ENCODE measurements around the gene RGS17. TPM values are rescaled to one million over a fixed set of nuclear protein-coding genes. Genes with fewer than 3 reads are reported as not detected.

Gene RGS17
- total and polyA plus RNA-seq, 2 experiments from 2014 or later = 0.15 to 1.1 TPM

DNA sequence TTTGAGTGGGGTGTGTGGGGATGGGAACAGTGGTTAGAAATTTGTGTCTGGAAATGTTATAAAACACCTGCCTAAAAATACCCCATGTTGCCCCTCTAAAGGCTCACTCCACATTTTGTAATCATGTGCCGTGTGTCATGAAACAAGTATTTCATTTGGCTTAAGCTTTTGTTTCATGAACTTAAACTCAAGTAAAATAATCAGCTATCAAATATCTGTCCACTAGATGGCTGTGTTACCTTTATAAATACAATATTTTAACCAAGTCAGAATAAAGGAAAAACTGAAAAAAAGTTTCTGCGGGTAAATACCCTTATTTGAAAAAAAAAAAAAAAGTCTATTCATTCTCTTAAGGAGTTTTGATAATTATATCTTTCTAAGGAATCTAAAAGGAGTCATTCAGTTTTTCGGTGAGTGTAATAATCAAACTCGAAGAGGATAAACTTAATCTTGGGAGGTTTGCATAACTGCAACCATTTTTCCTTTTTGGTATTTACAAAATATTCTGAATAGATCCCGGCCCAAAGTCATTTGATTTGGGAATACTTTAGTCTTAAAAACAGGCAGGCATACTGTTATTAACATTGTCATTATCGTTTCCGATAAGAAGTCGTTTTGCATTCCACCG is 98.7 kb downstream of the RGS17 start:
- Histone ChIP-seq H3K36me3 (no peaks in the 10 kb centered on the region), H3K27ac (no peak overlapping the region), H3K27me3 (no peaks in the 10 kb centered on the region), H3K4me1 (ENCODE audit: low read depth) (no peaks in the 10 kb centered on the region), H3K4me3 (no peak overlapping the region), H3K9me3 (ENCODE audit: low read depth) (no peaks in the 10 kb centered on the region)
- DNase-seq (ENCODE audit: low read depth in 1 of 2, low spot score in 1 of 2) = peak; percentile 12 to 80
- TF ChIP-seq, protein P1, sequence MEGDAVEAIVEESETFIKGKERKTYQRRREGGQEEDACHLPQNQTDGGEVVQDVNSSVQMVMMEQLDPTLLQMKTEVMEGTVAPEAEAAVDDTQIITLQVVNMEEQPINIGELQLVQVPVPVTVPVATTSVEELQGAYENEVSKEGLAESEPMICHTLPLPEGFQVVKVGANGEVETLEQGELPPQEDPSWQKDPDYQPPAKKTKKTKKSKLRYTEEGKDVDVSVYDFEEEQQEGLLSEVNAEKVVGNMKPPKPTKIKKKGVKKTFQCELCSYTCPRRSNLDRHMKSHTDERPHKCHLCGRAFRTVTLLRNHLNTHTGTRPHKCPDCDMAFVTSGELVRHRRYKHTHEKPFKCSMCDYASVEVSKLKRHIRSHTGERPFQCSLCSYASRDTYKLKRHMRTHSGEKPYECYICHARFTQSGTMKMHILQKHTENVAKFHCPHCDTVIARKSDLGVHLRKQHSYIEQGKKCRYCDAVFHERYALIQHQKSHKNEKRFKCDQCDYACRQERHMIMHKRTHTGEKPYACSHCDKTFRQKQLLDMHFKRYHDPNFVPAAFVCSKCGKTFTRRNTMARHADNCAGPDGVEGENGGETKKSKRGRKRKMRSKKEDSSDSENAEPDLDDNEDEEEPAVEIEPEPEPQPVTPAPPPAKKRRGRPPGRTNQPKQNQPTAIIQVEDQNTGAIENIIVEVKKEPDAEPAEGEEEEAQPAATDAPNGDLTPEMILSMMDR (IDR thresholded peaks at IDR 0.05; ENCODE audit: low read depth, low read length) = peak; percentile 40

DNA sequence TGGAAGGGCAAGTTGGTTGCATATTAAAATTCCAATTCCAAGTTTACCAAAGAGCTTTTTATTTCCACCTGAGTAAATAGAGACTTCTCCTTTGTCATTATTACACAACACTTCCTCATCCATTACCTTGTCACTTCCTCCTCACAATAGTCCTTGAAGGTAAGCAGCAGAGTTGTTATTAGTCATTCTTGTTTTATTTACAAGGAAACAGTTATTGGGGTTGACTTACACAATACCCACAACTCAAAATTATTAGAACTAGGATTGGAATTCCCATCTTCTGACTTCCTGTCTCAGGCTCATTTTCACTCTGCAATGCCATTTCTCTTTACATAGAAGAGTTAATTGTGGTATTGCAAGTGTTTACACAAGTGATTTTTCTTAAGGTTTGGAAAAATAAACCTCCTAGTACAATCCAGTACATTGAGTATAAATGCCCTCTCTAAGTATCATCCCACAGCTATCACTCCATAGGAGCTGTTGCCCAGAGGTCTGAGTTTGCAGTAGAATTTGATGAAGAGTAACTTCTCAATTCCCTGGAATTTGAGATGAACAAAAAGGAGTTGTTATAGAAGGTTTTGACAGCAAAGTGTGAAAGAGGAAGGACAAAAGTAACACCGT is 99.6 kb downstream of the RGS17 start:
- no peak for DNase-seq (ENCODE audit: low read depth in 1 of 2, low spot score in 1 of 2)
- Histone ChIP-seq H3K27me3 (no peaks in the 10 kb centered on the region), H3K4me3 (no peak overlapping the region), H3K27ac (no peak overlapping the region), H3K9me3 (ENCODE audit: low read depth) (no peaks in the 10 kb centered on the region), H3K36me3 (no peaks in the 10 kb centered on the region), H3K4me1 (ENCODE audit: low read depth) (no peaks in the 10 kb centered on the region)
- TF ChIP-seq, protein P1 (IDR thresholded peaks at IDR 0.05; ENCODE audit: low read depth, low read length) = no peak

DNA sequence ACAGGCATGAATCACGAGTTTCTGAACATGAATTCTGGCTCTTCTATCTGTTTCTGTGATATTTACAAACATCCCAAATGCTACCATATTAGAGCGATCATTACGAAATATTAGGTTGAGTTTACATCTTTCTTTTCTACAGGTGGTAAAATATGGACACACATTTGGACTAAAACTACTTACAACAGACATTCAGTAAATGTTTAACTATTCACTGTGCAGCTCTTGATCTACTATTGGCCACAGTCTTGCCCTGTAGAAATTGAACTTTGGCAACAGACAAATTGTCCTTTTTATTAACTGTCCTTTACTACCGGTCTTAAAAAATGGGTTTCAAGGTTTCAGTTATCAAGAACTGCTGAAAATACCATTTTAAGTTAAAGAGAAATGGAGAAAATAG is 102.1 kb downstream of the RGS17 start:
- H3K36me3 ChIP-seq = no peaks in the 10 kb centered on the region
- H3K4me1 ChIP-seq (ENCODE audit: low read depth) = no peaks in the 10 kb centered on the region
- no peak for DNase-seq (ENCODE audit: low read depth in 1 of 2, low spot score in 1 of 2)
- no peak overlapping the region for H3K4me3 ChIP-seq
- H3K27ac ChIP-seq = no peak overlapping the region
- no peaks in the 10 kb centered on the region for H3K9me3 ChIP-seq (ENCODE audit: low read depth)
- TF ChIP-seq, protein P1 (IDR thresholded peaks at IDR 0.05; ENCODE audit: low read depth, low read length) = no peak
- H3K27me3 ChIP-seq = no peaks in the 10 kb centered on the region

DNA sequence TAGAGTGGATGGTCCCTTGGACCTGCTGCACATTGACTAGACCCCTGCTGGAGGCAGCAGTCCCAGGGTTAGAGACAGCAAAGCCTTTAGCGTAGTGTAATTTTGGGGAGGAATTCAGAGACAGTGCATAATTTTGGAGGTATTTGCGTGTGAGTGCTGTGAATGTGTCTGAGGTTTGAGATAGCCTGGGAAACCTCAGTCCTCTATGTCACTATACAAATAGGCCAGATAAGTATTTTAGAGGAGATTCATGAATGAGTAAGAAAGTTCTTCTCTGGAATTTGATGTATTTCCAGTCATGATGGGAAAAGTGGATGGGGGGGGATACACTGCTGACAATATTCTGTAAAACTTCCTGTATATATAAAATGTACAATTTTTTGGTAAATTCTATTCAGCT is 102.8 kb downstream of the RGS17 start:
- Histone ChIP-seq H3K27me3 (no peaks in the 10 kb centered on the region), H3K27ac (no peak overlapping the region), H3K9me3 (ENCODE audit: low read depth) (no peaks in the 10 kb centered on the region), H3K36me3 (no peaks in the 10 kb centered on the region), H3K4me1 (ENCODE audit: low read depth) (no peaks in the 10 kb centered on the region), H3K4me3 (no peak overlapping the region)
- TF ChIP-seq, protein P1 (IDR thresholded peaks at IDR 0.05; ENCODE audit: low read depth, low read length) = no peak
- DNase-seq (ENCODE audit: low read depth in 1 of 2, low spot score in 1 of 2) = no peak

DNA sequence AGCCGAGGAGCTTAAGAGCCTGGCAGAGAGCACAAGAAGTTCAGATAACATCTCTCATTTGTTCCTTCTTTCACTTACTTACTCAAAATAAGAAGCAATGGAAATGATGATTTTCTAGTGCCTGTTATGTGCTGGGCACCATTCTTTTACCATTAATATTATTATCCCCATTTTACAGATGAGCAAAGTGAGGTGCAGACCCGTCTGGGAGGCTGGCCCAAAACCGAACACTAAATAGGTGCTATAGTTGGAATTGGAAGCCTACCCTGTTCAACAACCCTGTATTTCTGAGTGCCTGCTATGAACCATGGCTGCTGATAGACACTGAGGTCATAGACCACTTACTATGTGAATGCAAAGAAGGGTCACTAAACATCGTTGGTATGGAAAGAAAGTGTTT is 103.6 kb downstream of the RGS17 start:
- TF ChIP-seq, protein P1 (IDR thresholded peaks at IDR 0.05; ENCODE audit: low read depth, low read length) = no peak
- no peak overlapping the region for H3K4me3 ChIP-seq
- H3K36me3 ChIP-seq = no peaks in the 10 kb centered on the region
- H3K27ac ChIP-seq = no peak overlapping the region
- H3K9me3 ChIP-seq (ENCODE audit: low read depth) = no peaks in the 10 kb centered on the region
- no peaks in the 10 kb centered on the region for H3K27me3 ChIP-seq
- H3K4me1 ChIP-seq (ENCODE audit: low read depth) = no peaks in the 10 kb centered on the region
- DNase-seq (ENCODE audit: low read depth in 1 of 2, low spot score in 1 of 2) = no peak

Measured in cardiac muscle cell (in vitro differentiated cells and primary cell).